Upper lobe of left lung (tissue), 6 donors: Measurements from ENCODE around the gene COPZ1. TPM values are rescaled to one million over a fixed set of nuclear protein-coding genes. Genes with fewer than 3 reads are reported as not detected.

Source experiments
- ATAC-seq, 2 donors: fragments of 200-7000 bp; cut with Tn5 transposase; one replicate each; pipeline ENCODE4 v1.9.1; 2022; ENCODE audit warnings: mild to moderate bottlenecking in 2 of 2, moderate library complexity in 2 of 2; ENCODE audit not compliant: low FRiP score in 2 of 2
- DNase-seq, 2 donors: peaks; one replicate each; pipeline ENCODE4 v3.0.0-alpha.2; 2019 to 2020
- H3K27ac ChIP-seq, 4 donors: fragments of 200-600 bp; sonication (generic); one replicate each; pipeline ENCODE4 v1.5.1; 2016 to 2019
- H3K27me3 ChIP-seq, 4 donors: fragments of 200-600 bp; sonication (generic); one replicate each; pipeline ENCODE4 v1.5.1; 2017 to 2019
- H3K36me3 ChIP-seq, 4 donors: fragments of 200-600 bp; sonication (generic); one replicate each; pipeline ENCODE4 v1.5.1; 2016 to 2019
- H3K4me1 ChIP-seq, 4 donors: fragments of 200-600 bp; sonication (generic); one replicate each; pipeline ENCODE4 v1.5.1; 2018 to 2019
- H3K4me3 ChIP-seq, 4 donors: fragments of 200-600 bp; sonication (generic); one replicate each; pipeline ENCODE4 v1.5.1; 2017 to 2019; ENCODE audit warnings: mild to moderate bottlenecking in 2 of 4, moderate library complexity in 1 of 4
- H3K9me3 ChIP-seq, 4 donors: fragments of 200-600 bp; sonication (generic); one replicate each; pipeline ENCODE4 v1.5.1; 2018 to 2019
- CTCF ChIP-seq, 6 experiments: fragments of 450-650 bp in 4 of 6; fragments of 200-600 bp in 2 of 6; sonication (generic) in 2 of 6; IDR thresholded peaks; one replicate each; pipeline ENCODE4 v1.5.1; 2016 to 2019; ENCODE audit warnings: antibody characterized with exemption in 6 of 6
- EP300 ChIP-seq, 4 donors: sonication (generic); formaldehyde crosslinking; IDR thresholded peaks; one replicate each; pipeline ENCODE4 v1.5.1; 2017; ENCODE audit warnings: antibody characterized with exemption in 4 of 4, control low read depth in 2 of 4
- POLR2A ChIP-seq, 4 donors: fragments of 450-650 bp; IDR thresholded peaks; one replicate each; pipeline ENCODE4 v1.5.1; 2016 to 2017; ENCODE audit warnings: antibody characterized with exemption in 4 of 4, mild to moderate bottlenecking in 2 of 4
- POLR2AphosphoS5 ChIP-seq, 2 donors: sonication (generic); formaldehyde crosslinking; IDR thresholded peaks; one replicate each; pipeline ENCODE4 v1.5.1; 2017; ENCODE audit warnings: antibody characterized with exemption in 2 of 2
- WGBS, 2 donors: methylation state at CpG; one replicate each; pipeline ENCODE4 v1.1.5; 2017 to 2018; 5-methylcytosine and 5-hydroxymethylcytosine counted together
- total RNA-seq, 6 donors: library from RNA; depleted of rRNA in 4 of 6; stranded (reverse); fragments of >200 nt in 4 of 6; gene quantifications; one replicate each; pipeline versions ENCODE4 v1.1.0 to v1.2.1, GENCODE V29; 2016 to 2021
- donor health status: DM: no; HTN: no; CAD: no; lungs with moderate emphysema.
- donor health status: DM: no; HTN: yes; CAD: no; lungs with severe emphysema.

COPZ1 gene, protein sequence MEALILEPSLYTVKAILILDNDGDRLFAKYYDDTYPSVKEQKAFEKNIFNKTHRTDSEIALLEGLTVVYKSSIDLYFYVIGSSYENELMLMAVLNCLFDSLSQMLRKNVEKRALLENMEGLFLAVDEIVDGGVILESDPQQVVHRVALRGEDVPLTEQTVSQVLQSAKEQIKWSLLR
- 100 to 1,000 TPM in 3 of 6 donors, 10 to 100 TPM in 3; 55.5 to 132 (median 96.7) TPM for total RNA-seq

GRCh38 chr12:54324617-54325441 lies at the start of gene COPZ1:
Gene COPZ1, plus strand, starts transcription at chr12:54325131. Its CDS starts 33 bp downstream, at chr12:54325164.
- Histone ChIP-seq H3K4me1 (peaks cover 41 to 49% (median 46%) of the 10 kb centered on the region in 4 donors), H3K27ac (peak within 1 kb of the TSS; percentile 85 to 94 (median 92)), H3K9me3 (no peaks in the 10 kb centered on the region), H3K27me3 (no peaks in the 10 kb centered on the region), H3K36me3 (peaks cover 0 to 11% (median 0%) of the 10 kb centered on the region in 4 donors), H3K4me3 (peak within 1 kb of the TSS; percentile 70 to 86 (median 78))
- ATAC-seq (peak; percentile 98), DNase-seq (peak; percentile 90 to 96)
- TF ChIP-seq POLR2A (IDR thresholded peaks at IDR 0.05) (peak in 3 of 4 donors; percentile 61 to 88 (median 73)), CTCF (IDR thresholded peaks at IDR 0.05) (peak; percentile 35 to 77 (median 58)), POLR2AphosphoS5 (IDR thresholded peaks at IDR 0.05) (peak; percentile 74 to 85), EP300 (IDR thresholded peaks at IDR 0.05) (peak in 1 of 4 donors; percentile 1)
- 1 to 2% methylated on average over 31 to 34 of the region's 34 CpGs for WGBS, 2 donors

- H3K9me3 ChIP-seq = no peaks in the 10 kb centered on the region
- ATAC-seq (no peak), DNase-seq (no peak)
- H3K4me3 ChIP-seq = no peak overlapping the region
- TF ChIP-seq CTCF (IDR thresholded peaks at IDR 0.05) (no peak), POLR2A (IDR thresholded peaks at IDR 0.05) (no peak), EP300 (IDR thresholded peaks at IDR 0.05) (no peak)
- H3K4me1 ChIP-seq = peaks cover 21 to 24% (median 22%) of the 10 kb centered on the region in 4 donors
- peaks cover 0 to 18% (median 0%) of the 10 kb centered on the region in 4 donors for H3K36me3 ChIP-seq
- H3K27ac ChIP-seq = no peak overlapping the region
- 87 to 88% methylated on average over 3 of the region's 3 CpGs for WGBS, 2 donors
- no peaks in the 10 kb centered on the region for H3K27me3 ChIP-seq
These were observed 48.6 kb upstream of the COPZ1 start for GRCh38 chr12:54276368-54276767.

- TF ChIP-seq POLR2AphosphoS5 (IDR thresholded peaks at IDR 0.05) = peak in 1 of 2 donors; percentile 54
- TF ChIP-seq CTCF (IDR thresholded peaks at IDR 0.05) = no peak
- H3K27ac ChIP-seq = peak overlapping the region; percentile 9 to 95 (median 68)
- no peak for ATAC-seq
- peaks cover 34 to 38% (median 36%) of the 10 kb centered on the region in 4 donors for H3K4me1 ChIP-seq
- H3K36me3 ChIP-seq = peaks cover 8 to 29% (median 8%) of the 10 kb centered on the region in 4 donors
- no peaks in the 10 kb centered on the region for H3K27me3 ChIP-seq
- no peaks in the 10 kb centered on the region for H3K9me3 ChIP-seq
- no peak for DNase-seq
- H3K4me3 ChIP-seq = peak overlapping the region in 2 of 4 donors; percentile 69 to 82
- WGBS, 2 donors = 25 to 44% methylated on average over 5 of the region's 5 CpGs
These were observed 47.1 kb upstream of the COPZ1 start for GRCh38 chr12:54277823-54278276.

DNA sequence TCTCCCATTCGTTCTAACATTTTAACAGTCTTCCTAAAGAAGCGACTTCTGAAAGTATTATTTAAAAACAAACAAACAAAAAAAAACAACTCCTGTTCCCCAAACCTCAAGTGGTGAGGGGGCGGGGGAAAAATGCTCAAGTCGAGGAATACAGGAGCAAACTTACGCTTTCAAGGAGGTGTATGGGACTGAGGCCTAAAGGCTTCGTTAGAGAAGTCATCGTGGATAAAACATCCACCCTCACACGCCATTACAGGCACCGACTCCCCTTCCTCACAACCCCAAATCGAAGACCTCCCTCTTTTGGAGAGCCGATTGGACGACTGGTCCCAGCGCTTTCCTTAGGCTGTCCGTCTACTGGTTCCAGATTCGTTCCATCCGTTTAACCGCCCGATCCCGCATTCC lies 45.7 kb upstream of the COPZ1 start:
- H3K4me1 ChIP-seq = peaks cover 48 to 51% (median 50%) of the 10 kb centered on the region in 4 donors
- H3K36me3 ChIP-seq = peaks cover 22 to 32% (median 22%) of the 10 kb centered on the region in 4 donors
- DNase-seq = no peak
- no peak for ATAC-seq
- 0 to 2% methylated on average over 19 of the region's 19 CpGs for WGBS, 2 donors
- no peaks in the 10 kb centered on the region for H3K27me3 ChIP-seq
- peak in 2 of 4 donors; percentile 14 to 76 for TF ChIP-seq POLR2A (IDR thresholded peaks at IDR 0.05)
- TF ChIP-seq CTCF (IDR thresholded peaks at IDR 0.05) = no peak
- H3K4me3 ChIP-seq = peak overlapping the region; percentile 42 to 82 (median 72)
- H3K9me3 ChIP-seq = no peaks in the 10 kb centered on the region
- peak overlapping the region; percentile 92 to 95 (median 94) for H3K27ac ChIP-seq
